DND-41 (cell line): ENCODE data around the gene ALOX5.

Experiments used
- ATAC-seq: fragments of 200-7000 bp; cut with Tn5 transposase; 3 replicates; pipeline ENCODE4 v1.9.1; 2021; ENCODE audit warnings: low read depth; ENCODE audit not compliant: insufficient read depth
- DNase-seq: peaks from one replicate; pipeline ENCODE4 v3.0.0-alpha.2; 2020
- H2AFZ ChIP-seq: 2 replicates; pipeline ENCODE4 v1.6.0; 2012; ENCODE audit warnings: low read depth, low read length
- H3K27ac ChIP-seq: 2 replicates; pipeline ENCODE4 v1.5.1; 2012; ENCODE audit warnings: low read length, inconsistent platforms
- H3K27me3 ChIP-seq: fragments of 200-600 bp; sonication (generic); 2 replicates; pipeline ENCODE4 v1.6.0; 2012; ENCODE audit warnings: low read length, mild to moderate bottlenecking, inconsistent platforms; ENCODE audit not compliant: insufficient read depth, poor library complexity
- H3K36me3 ChIP-seq: 2 replicates; pipeline ENCODE4 v1.5.1; 2012; ENCODE audit warnings: low read length, inconsistent platforms; ENCODE audit not compliant: insufficient read depth
- H3K4me1 ChIP-seq: 2 replicates; pipeline ENCODE4 v1.5.1; 2012; ENCODE audit warnings: mild to moderate bottlenecking, low read length; ENCODE audit not compliant: insufficient read depth
- H3K4me2 ChIP-seq: 2 replicates; pipeline ENCODE4 v1.6.0; 2012; ENCODE audit warnings: mild to moderate bottlenecking, moderate library complexity, low read length, inconsistent platforms; ENCODE audit not compliant: insufficient read depth
- H3K4me3 ChIP-seq, 2 experiments: fragments of 200-600 bp in 1 of 2; shearing (Covaris generic) in 1 of 2; 2 replicates each; pipeline ENCODE4 v1.5.1; 2012 to 2016; ENCODE audit warnings: inconsistent platforms in 2 of 2, low read length in 2 of 2, mild to moderate bottlenecking in 2 of 2, low read depth in 1 of 2, moderate library complexity in 1 of 2
- H3K79me2 ChIP-seq: 2 replicates; pipeline ENCODE4 v1.6.0; 2012; ENCODE audit warnings: low read length, inconsistent platforms; ENCODE audit not compliant: insufficient read depth
- H3K9ac ChIP-seq: 2 replicates; pipeline ENCODE4 v1.6.0; 2012; ENCODE audit warnings: low read depth, mild to moderate bottlenecking, inconsistent platforms, low read length, moderate library complexity
- H3K9me3 ChIP-seq: 2 replicates; pipeline ENCODE4 v1.5.1; 2012; ENCODE audit warnings: low read length, moderate library complexity, mild to moderate bottlenecking, inconsistent platforms; ENCODE audit not compliant: insufficient read depth, severe bottlenecking
- H4K20me1 ChIP-seq: 2 replicates; pipeline ENCODE4 v1.6.0; 2012; ENCODE audit warnings: low read length; ENCODE audit not compliant: insufficient read depth
- EZH2 ChIP-seq: IDR thresholded peaks from 3 replicates; pipeline ENCODE4 v1.6.1; 2012; ENCODE audit warnings: borderline replicate concordance, low read depth, mild to moderate bottlenecking, moderate library complexity, low read length, inconsistent platforms; ENCODE audit not compliant: severe bottlenecking
- TF ChIP-seq, protein P1 (sequence below): IDR thresholded peaks from 2 replicates; pipeline ENCODE4 v1.5.1; 2012; ENCODE audit warnings: borderline replicate concordance, low read length, moderate library complexity, mild to moderate bottlenecking; ENCODE audit not compliant: poor library complexity, severe bottlenecking; ENCODE audit errors: extremely low read depth

The ALOX5 gene

DNA sequence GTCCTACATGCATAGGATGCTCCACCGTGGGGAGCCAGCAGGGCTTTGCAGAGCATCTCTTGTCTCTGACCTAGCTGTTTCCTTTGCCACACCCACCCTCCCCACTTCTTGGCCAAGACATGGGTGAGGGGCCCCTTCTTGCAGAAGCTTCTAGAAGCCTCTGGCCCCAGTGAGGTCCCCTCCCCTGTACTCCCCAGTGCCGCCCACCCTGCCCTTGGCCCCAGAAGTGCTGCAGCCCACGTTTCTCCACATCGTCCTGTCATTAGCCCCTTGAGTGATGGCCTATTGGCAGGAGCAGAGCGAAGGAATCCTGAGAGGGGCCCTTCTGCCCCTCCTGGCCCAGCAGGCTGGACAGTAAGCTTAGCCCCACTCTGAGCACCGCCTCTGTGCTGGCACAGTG lies 43.7 kb downstream of the ALOX5 start:
- Histone ChIP-seq H3K9ac (no peak overlapping the region), H3K4me3 (no peak overlapping the region), H4K20me1 (0 out of 2 replicates have a peak, but pooled peaks cover 3% of the 10 kb centered on the region), H3K9me3 (no peaks in the 10 kb centered on the region), H3K36me3 (no peaks in the 10 kb centered on the region), H2AFZ (no peak overlapping the region), H3K4me1 (peaks cover 38% of the 10 kb centered on the region), H3K27me3 (peaks cover 5% of the 10 kb centered on the region), H3K4me2 (no peak overlapping the region), H3K79me2 (no peaks in the 10 kb centered on the region), H3K27ac (no peak overlapping the region)
- ATAC-seq: no peak
- TF ChIP-seq, protein P1, sequence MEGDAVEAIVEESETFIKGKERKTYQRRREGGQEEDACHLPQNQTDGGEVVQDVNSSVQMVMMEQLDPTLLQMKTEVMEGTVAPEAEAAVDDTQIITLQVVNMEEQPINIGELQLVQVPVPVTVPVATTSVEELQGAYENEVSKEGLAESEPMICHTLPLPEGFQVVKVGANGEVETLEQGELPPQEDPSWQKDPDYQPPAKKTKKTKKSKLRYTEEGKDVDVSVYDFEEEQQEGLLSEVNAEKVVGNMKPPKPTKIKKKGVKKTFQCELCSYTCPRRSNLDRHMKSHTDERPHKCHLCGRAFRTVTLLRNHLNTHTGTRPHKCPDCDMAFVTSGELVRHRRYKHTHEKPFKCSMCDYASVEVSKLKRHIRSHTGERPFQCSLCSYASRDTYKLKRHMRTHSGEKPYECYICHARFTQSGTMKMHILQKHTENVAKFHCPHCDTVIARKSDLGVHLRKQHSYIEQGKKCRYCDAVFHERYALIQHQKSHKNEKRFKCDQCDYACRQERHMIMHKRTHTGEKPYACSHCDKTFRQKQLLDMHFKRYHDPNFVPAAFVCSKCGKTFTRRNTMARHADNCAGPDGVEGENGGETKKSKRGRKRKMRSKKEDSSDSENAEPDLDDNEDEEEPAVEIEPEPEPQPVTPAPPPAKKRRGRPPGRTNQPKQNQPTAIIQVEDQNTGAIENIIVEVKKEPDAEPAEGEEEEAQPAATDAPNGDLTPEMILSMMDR: no peak
- TF ChIP-seq EZH2: no peak
- DNase-seq: no peak

GRCh38 chr10:45418417-45418848 lies 44.4 kb downstream of the ALOX5 start:
- peaks cover 42% of the 10 kb centered on the region for H3K4me1 ChIP-seq
- H3K27ac ChIP-seq: no peak overlapping the region
- TF ChIP-seq, protein P1: no peak
- TF ChIP-seq EZH2: no peak
- H3K79me2 ChIP-seq: no peaks in the 10 kb centered on the region
- no peaks in the 10 kb centered on the region for H3K36me3 ChIP-seq
- no peak overlapping the region for H3K4me2 ChIP-seq
- H4K20me1 ChIP-seq: 0 out of 2 replicates have a peak, but pooled peaks cover 3% of the 10 kb centered on the region
- ATAC-seq (no peak), DNase-seq (no peak)
- no peaks in the 10 kb centered on the region for H3K9me3 ChIP-seq
- H2AFZ ChIP-seq: no peak overlapping the region
- H3K27me3 ChIP-seq: peaks cover 5% of the 10 kb centered on the region
- no peak overlapping the region for H3K9ac ChIP-seq
- H3K4me3 ChIP-seq: no peak overlapping the region

DNA sequence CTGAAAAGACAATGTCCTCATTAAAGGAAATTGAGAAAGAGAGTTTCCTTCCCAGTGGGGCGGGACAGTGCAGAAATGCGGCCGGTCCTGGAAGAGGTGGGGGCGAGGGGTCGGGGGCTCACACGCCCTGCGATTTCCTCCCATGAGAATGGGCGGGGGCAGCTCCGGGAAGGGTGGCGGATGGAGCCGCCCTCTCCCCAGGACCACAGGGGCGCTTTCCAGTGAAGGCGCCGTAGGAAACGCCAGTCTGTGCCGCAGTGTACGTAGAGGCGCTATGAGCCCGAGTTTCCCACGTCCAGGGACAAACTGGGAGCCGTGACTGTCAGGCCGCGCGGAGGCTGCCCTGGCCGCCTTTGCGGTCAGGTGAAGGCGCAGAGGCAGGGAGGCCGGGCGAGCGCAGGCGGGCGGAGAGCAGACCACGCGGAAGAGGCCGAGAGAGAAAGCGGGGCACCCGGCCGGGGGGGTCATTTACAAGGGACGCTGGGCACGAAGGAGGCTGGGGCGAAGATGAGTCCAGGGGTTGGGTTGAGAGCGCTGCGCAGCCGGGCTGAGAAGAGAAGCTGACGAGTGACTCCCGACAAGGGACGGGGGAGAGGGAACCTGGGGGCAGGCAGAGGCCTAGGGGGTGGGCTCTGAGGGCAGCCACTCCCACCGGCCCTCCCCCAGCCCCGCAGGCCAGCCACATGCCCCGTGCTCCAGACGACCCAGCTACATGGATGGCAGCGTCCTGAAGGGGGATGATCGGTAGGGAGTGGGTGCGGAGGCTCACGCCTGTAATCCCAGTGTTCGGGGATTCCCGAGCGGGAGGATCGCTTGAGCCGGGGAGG lies 45.0 kb downstream of the ALOX5 start:
- Histone ChIP-seq H3K27me3 (peaks cover 5% of the 10 kb centered on the region), H3K9me3 (no peaks in the 10 kb centered on the region), H3K79me2 (no peaks in the 10 kb centered on the region), H3K4me1 (peaks cover 42% of the 10 kb centered on the region), H3K9ac (no peak overlapping the region), H3K4me2 (no peak overlapping the region), H3K4me3 (no peak overlapping the region), H4K20me1 (0 out of 2 replicates have a peak, but pooled peaks cover 3% of the 10 kb centered on the region), H3K27ac (no peak overlapping the region), H2AFZ (no peak overlapping the region), H3K36me3 (no peaks in the 10 kb centered on the region)
- ATAC-seq: no peak
- no peak for TF ChIP-seq EZH2
- TF ChIP-seq, protein P1: no peak
- no peak for DNase-seq
